ENCODE results near the gene KIF15. TPM values are rescaled to one million over a fixed set of nuclear protein-coding genes. Genes with fewer than 3 reads are reported as not detected.

The KIF15 gene
- total RNA-seq, 1 experiment from 2014 or later = 20.9 TPM

DNA sequence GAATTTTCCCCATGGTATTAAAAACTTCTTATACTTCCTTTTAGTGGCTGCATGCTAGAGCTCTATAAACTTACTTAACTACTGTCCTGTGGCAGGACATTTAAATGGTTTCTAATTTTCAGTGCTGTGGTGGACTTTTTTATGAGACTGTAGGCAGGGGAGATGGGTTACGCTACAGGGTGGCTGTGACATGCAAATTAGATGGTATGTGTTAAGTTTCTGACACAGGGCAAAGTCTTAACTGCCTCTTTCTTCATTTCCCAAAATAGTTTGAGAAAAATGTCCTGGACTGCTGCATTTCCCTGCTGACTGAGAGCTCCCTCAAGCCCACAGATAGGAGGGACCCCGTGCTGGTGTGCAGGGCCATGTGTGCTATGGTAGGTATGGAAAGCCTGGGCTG is 134.8 kb downstream of the KIF15 start:
- Histone ChIP-seq H3K9me3 (ENCODE audit: control insufficient read depth in 1 of 2, insufficient read depth in 1 of 2, low read depth in 1 of 2, low read length in 2 of 2) (no peaks in the 10 kb centered on the region), H3K27me3 (ENCODE audit: insufficient read depth, low read length) (no peaks in the 10 kb centered on the region), H3K9me2 (ENCODE audit: insufficient read depth) (no peaks in the 10 kb centered on the region), H3K4me2 (ENCODE audit: low read length) (no peak overlapping the region), H3K4me1 (ENCODE audit: control insufficient read depth in 1 of 2, insufficient read depth in 2 of 2, low read length in 2 of 2) (peaks cover 0 to 8% of the 10 kb centered on the region in 2 experiments; a peak in 1 of 4 replicates), H3K4me3 (replicated peaks in 1 of 2; ENCODE audit: low read depth in 1 of 2, low read length in 2 of 2) (no peak overlapping the region), H4K20me1 (ENCODE audit: insufficient read depth) (no peaks in the 10 kb centered on the region), H3K79me2 (ENCODE audit: insufficient read depth, low read length) (no peaks in the 10 kb centered on the region), H3K27ac (ENCODE audit: low read depth, low read length) (no peak overlapping the region), H3K9ac (ENCODE audit: low read length) (no peak overlapping the region), H2AFZ (ENCODE audit: low read depth, low read length, poor library complexity, severe bottlenecking) (no peak overlapping the region), H3K36me3 (ENCODE audit: control insufficient read depth in 1 of 2, insufficient read depth in 2 of 2, low read length in 2 of 2) (no peaks in the 10 kb centered on the region)
- ATAC-seq (no peak), DNase-seq (ENCODE audit: low read depth, low spot score) (no peak)
- intact Hi-C loops (cut with micrococcal nuclease) = no loop called here
- ChIA-PET POLR2A (no interaction called here), CTCF (interaction anchor here (0.8 kb wide), 1 partner anchor 15 kb away, joined by 3 read pairs; no protein-coding TSS in a partner anchor), RAD21 (ENCODE audit: low non-redundant PET in 1 of 2, low total read pairs in 2 of 2, uncharacterized antibody in 2 of 2, unreplicated experiment in 2 of 2) (no interaction called here)
- TF ChIP-seq, protein P1, sequence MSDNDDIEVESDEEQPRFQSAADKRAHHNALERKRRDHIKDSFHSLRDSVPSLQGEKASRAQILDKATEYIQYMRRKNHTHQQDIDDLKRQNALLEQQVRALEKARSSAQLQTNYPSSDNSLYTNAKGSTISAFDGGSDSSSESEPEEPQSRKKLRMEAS (IDR thresholded peaks at IDR 0.05) = no peak
- no peak for TF ChIP-seq YY1 (IDR thresholded peaks at IDR 0.05; ENCODE audit: extremely low read depth, insufficient replicate concordance, low read depth, low read length)
- no peak for TF ChIP-seq ATF3 (IDR thresholded peaks at IDR 0.05)
- BruUV-seq (replicated peaks) = no TSS peak

DNA sequence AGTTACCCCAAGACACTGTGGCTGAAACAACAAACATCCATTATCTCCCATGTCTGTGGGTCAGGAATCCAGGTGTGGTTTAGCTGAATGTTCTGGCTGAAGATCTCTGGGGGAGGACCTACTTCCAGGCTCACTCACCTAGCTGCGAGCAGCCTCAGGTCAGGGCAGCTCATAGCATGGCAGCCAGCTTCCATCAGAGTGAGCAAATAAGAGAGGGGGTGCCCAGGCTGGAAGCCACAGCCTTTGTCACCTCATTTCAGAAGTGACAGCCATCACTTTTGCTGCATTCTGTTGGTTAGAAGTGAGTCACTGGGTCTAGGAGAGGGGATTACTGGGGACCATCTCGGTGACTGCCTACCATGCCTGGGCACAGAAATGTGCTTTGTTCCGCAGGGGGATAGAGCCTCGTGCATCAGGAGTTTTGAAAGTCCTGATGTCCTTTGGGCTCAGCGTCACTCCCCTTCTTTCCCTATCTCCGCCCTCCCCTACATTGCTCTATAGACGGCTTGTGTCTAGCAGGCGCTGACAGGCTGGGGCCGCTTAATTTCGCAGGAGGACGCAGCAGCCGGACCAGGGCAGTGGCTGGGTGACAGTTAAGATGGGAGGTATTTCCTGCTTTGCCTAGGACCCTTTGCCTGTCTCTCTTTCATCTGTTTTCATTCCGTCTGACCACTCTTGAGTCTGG is 138.2 kb downstream of the KIF15 start:
- intact Hi-C loops (cut with micrococcal nuclease) = no loop called here
- no peak overlapping the region for H2AFZ ChIP-seq (ENCODE audit: low read depth, low read length, poor library complexity, severe bottlenecking)
- H3K4me2 ChIP-seq (ENCODE audit: low read length) = no peak overlapping the region
- CTCF ChIA-PET = no interaction called here
- H3K36me3 ChIP-seq (ENCODE audit: control insufficient read depth in 1 of 2, insufficient read depth in 2 of 2, low read length in 2 of 2) = no peaks in the 10 kb centered on the region
- no peaks in the 10 kb centered on the region for H3K9me3 ChIP-seq (ENCODE audit: control insufficient read depth in 1 of 2, insufficient read depth in 1 of 2, low read depth in 1 of 2, low read length in 2 of 2)
- no peak overlapping the region for H3K4me3 ChIP-seq (replicated peaks in 1 of 2; ENCODE audit: low read depth in 1 of 2, low read length in 2 of 2)
- TF ChIP-seq ATF3 (IDR thresholded peaks at IDR 0.05) (no peak), EZH2 (IDR thresholded peaks at IDR 0.05) (no peak), POLR2AphosphoS5 (IDR thresholded peaks at IDR 0.05; ENCODE audit: low read depth, low read length) (no peak), JUND (IDR thresholded peaks at IDR 0.05) (no peak), SP1 (IDR thresholded peaks at IDR 0.05; ENCODE audit: low read depth) (no peak), RAD21 (IDR thresholded peaks at IDR 0.05; ENCODE audit: low read depth) (no peak), ZNF274 (IDR thresholded peaks at IDR 0.05; ENCODE audit: low read depth, low read length) (no peak), EZH2phosphoT487 (IDR thresholded peaks at IDR 0.05; ENCODE audit: borderline replicate concordance) (no peak)
- TF ChIP-seq, protein P2, sequence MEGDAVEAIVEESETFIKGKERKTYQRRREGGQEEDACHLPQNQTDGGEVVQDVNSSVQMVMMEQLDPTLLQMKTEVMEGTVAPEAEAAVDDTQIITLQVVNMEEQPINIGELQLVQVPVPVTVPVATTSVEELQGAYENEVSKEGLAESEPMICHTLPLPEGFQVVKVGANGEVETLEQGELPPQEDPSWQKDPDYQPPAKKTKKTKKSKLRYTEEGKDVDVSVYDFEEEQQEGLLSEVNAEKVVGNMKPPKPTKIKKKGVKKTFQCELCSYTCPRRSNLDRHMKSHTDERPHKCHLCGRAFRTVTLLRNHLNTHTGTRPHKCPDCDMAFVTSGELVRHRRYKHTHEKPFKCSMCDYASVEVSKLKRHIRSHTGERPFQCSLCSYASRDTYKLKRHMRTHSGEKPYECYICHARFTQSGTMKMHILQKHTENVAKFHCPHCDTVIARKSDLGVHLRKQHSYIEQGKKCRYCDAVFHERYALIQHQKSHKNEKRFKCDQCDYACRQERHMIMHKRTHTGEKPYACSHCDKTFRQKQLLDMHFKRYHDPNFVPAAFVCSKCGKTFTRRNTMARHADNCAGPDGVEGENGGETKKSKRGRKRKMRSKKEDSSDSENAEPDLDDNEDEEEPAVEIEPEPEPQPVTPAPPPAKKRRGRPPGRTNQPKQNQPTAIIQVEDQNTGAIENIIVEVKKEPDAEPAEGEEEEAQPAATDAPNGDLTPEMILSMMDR (IDR thresholded peaks at IDR 0.05 in 2 of 3, conservative IDR thresholded peaks at IDR 0.05 in 1 of 3; ENCODE audit: borderline replicate concordance in 1 of 3, insufficient read depth in 1 of 3, low read depth in 2 of 3, low read length in 2 of 3) = no peak
- no peak for DNase-seq (ENCODE audit: low read depth, low spot score)
- RAD21 ChIA-PET (ENCODE audit: low non-redundant PET in 1 of 2, low total read pairs in 2 of 2, uncharacterized antibody in 2 of 2, unreplicated experiment in 2 of 2) = no interaction called here
- H3K9me2 ChIP-seq (ENCODE audit: insufficient read depth) = no peaks in the 10 kb centered on the region
- H3K4me1 ChIP-seq (ENCODE audit: control insufficient read depth in 1 of 2, insufficient read depth in 2 of 2, low read length in 2 of 2) = no peaks in the 10 kb centered on the region
- no peaks in the 10 kb centered on the region for H4K20me1 ChIP-seq (ENCODE audit: insufficient read depth)
- POLR2A ChIA-PET = no interaction called here
- ATAC-seq = no peak
- H3K27ac ChIP-seq (ENCODE audit: low read depth, low read length) = no peak overlapping the region
- no peaks in the 10 kb centered on the region for H3K79me2 ChIP-seq (ENCODE audit: insufficient read depth, low read length)
- H3K9ac ChIP-seq (ENCODE audit: low read length) = no peak overlapping the region
- H3K27me3 ChIP-seq (ENCODE audit: insufficient read depth, low read length) = no peaks in the 10 kb centered on the region
- no TSS peak for BruUV-seq (replicated peaks)
